Fibroblast of lung (primary cell): ENCODE data around the gene DDHD1. TPM values are rescaled to one million over a fixed set of nuclear protein-coding genes. Genes with fewer than 3 reads are reported as not detected.
"Not testable (repeated sequence)": the region's sequence is repeated elsewhere in the genome, so short reads cannot be mapped to it uniquely, and the experiment has no call there.

Experiments used
- DNase-seq, 2 donors: peaks; one replicate each; pipeline versions ENCODE4 v3.0.0 to v3.0.0-alpha.2; 2010; ENCODE audit warnings: low read depth in 2 of 2
- H2AFZ ChIP-seq: 2 replicates; pipeline ENCODE4 v1.5.1; 2012; ENCODE audit warnings: low read length, control low read depth, inconsistent platforms
- H3K27ac ChIP-seq: 2 replicates; pipeline ENCODE4 v1.5.1; 2011; ENCODE audit warnings: low read length, control low read depth; ENCODE audit not compliant: insufficient read depth
- H3K27me3 ChIP-seq: 2 replicates; pipeline ENCODE4 v1.5.1; 2011; ENCODE audit warnings: mild to moderate bottlenecking, low read length; ENCODE audit not compliant: control insufficient read depth, insufficient read depth
- H3K36me3 ChIP-seq: 2 replicates; pipeline ENCODE4 v1.5.1; 2011; ENCODE audit warnings: low read length; ENCODE audit not compliant: control insufficient read depth, insufficient read depth
- H3K4me1 ChIP-seq: 2 replicates; pipeline ENCODE4 v1.5.1; 2011; ENCODE audit warnings: low read length; ENCODE audit not compliant: control insufficient read depth, insufficient read depth; ENCODE audit errors: extremely low read depth
- H3K4me2 ChIP-seq: 2 replicates; pipeline ENCODE4 v1.5.1; 2011; ENCODE audit warnings: low read length, control low read depth; ENCODE audit not compliant: insufficient read depth; ENCODE audit errors: extremely low read depth
- H3K4me3 ChIP-seq, 4 experiments: fragments of 200-600 bp in 1 of 4; sonication (generic) in 1 of 4; replicated peaks in 1 of 4; 2 replicates each; pipeline ENCODE4 v1.5.1; 2011 to 2016; ENCODE audit warnings: low read length in 4 of 4, low read depth in 3 of 4, mild to moderate bottlenecking in 3 of 4, control low read depth in 2 of 4, inconsistent platforms in 1 of 4, mixed read lengths in 1 of 4; ENCODE audit not compliant: insufficient read depth in 1 of 4; ENCODE audit errors: control extremely low read depth in 1 of 4
- H3K79me2 ChIP-seq: 2 replicates; pipeline ENCODE4 v1.5.1; 2012; ENCODE audit warnings: mild to moderate bottlenecking, low read length, inconsistent platforms; ENCODE audit not compliant: control insufficient read depth, insufficient read depth
- H3K9ac ChIP-seq: 2 replicates; pipeline ENCODE4 v1.5.1; 2011; ENCODE audit warnings: mild to moderate bottlenecking, low read length, control low read depth; ENCODE audit not compliant: insufficient read depth
- H3K9me3 ChIP-seq: 2 replicates; pipeline ENCODE4 v1.5.1; 2012; ENCODE audit warnings: low read depth, low read length; ENCODE audit not compliant: control insufficient read depth, insufficient read depth
- H4K20me1 ChIP-seq: 2 replicates; pipeline ENCODE4 v1.5.1; 2011; ENCODE audit warnings: low read length; ENCODE audit not compliant: control insufficient read depth, insufficient read depth; ENCODE audit errors: extremely low read depth
- EZH2 ChIP-seq: IDR thresholded peaks from 2 replicates; pipeline ENCODE4 v1.5.1; 2012; ENCODE audit warnings: low read length, control low read depth, mild to moderate bottlenecking; ENCODE audit errors: missing control alignments
- polyA plus RNA-seq, 2 donors: library from polyadenylated mRNA; depleted of rRNA in 1 of 2; stranded (reverse) in 1 of 2; unstranded in 1 of 2; fragments of >200 nt; gene quantifications; 2 replicates each; pipeline ENCODE4 v1.2.1, GENCODE V29; 2011 to 2012; ENCODE audit warnings: missing spikeins in 1 of 2
- total RNA-seq: library from RNA; depleted of rRNA; stranded (reverse); fragments of >200 nt; gene quantifications from 2 replicates; pipeline ENCODE4 v1.2.1, GENCODE V29; 2014
- TF ChIP-seq, protein P1 (sequence below), 2 donors: IDR thresholded peaks in 1 of 2; conservative IDR thresholded peaks in 1 of 2; 1 replicate in 1 of 2; 2 replicates in 1 of 2; pipeline ENCODE4 v1.5.1; 2011 to 2012; ENCODE audit warnings: low read length in 2 of 2, control low read depth in 1 of 2, inconsistent platforms in 1 of 2, low read depth in 1 of 2, mild to moderate bottlenecking in 1 of 2

The DDHD1 gene
- total and polyA plus RNA-seq, 2 donors (not counting 1 experiment from before 2014, with no cell fraction given): 13.6 to 30.6 TPM

DNA sequence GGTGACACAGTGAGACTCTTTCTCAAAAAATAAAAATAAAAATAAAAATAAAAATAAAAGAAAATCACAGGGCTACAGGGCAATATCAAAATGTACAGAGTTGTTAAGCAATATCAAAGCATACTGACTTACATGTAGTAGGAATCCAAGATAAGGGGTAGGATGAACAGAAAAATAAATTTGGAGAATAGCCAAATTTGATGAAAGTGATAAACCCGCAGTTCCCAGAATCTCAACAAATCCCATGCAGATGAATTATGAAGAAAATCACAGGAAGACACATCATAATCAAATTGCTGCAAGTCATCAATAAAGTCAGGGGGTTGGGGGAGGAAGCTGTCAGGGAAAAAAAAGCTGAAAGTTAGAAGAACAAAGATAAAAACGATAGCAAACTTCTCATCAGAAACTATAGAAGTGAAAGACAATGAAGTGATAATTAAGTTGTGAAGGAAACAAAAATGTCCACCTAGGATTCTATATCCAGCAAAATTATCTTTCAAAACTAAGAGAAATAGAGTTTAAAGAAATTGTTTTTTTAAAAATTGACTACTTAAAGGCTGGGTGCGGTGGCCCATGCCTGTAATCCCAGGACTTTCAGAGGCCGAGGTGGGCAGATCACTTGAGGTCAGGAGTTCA is 15.4 kb downstream of the DDHD1 start:
- Histone ChIP-seq H3K9me3 (no peaks in the 10 kb centered on the region), H3K27ac (no peak overlapping the region), H3K79me2 (peaks cover 3% of the 10 kb centered on the region), H3K36me3 (no peaks in the 10 kb centered on the region), H3K27me3 (no peaks in the 10 kb centered on the region), H3K4me3 (no peak overlapping the region), H3K4me2 (no peak overlapping the region), H3K4me1 (no peaks in the 10 kb centered on the region), H2AFZ (no peak overlapping the region), H4K20me1 (no peaks in the 10 kb centered on the region), H3K9ac (no peak overlapping the region)
- TF ChIP-seq, protein P1, sequence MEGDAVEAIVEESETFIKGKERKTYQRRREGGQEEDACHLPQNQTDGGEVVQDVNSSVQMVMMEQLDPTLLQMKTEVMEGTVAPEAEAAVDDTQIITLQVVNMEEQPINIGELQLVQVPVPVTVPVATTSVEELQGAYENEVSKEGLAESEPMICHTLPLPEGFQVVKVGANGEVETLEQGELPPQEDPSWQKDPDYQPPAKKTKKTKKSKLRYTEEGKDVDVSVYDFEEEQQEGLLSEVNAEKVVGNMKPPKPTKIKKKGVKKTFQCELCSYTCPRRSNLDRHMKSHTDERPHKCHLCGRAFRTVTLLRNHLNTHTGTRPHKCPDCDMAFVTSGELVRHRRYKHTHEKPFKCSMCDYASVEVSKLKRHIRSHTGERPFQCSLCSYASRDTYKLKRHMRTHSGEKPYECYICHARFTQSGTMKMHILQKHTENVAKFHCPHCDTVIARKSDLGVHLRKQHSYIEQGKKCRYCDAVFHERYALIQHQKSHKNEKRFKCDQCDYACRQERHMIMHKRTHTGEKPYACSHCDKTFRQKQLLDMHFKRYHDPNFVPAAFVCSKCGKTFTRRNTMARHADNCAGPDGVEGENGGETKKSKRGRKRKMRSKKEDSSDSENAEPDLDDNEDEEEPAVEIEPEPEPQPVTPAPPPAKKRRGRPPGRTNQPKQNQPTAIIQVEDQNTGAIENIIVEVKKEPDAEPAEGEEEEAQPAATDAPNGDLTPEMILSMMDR (conservative IDR thresholded peaks at IDR 0.05 in 1 of 2, IDR thresholded peaks at IDR 0.05 in 1 of 2; ENCODE audit: low read depth in 1 of 2, low read length in 2 of 2): no peak
- TF ChIP-seq EZH2: no peak
- DNase-seq: no peak

DNA sequence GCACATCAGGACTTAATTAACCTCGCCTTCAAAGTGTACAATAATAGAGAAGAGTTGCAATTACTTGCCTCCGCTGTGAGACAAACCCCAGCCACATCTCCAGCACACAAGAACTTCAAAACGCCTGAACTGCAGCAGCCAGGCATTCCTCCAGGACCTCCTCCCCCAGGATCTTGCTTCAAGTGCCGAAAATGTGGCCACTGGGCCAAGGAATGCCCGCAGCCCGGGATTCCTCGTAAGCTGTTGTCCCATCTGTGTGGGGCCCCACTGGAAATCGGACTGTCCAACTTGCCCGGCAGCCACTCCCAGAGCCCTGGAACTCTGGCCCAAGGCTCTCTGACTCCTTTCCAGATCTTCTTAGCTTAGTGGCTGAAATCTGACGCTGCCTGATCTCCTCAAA is 22.6 kb downstream of the DDHD1 start:
- DNase-seq, H3K27me3 ChIP-seq, H3K4me3 ChIP-seq, H3K27ac ChIP-seq, H3K79me2 ChIP-seq, H3K36me3 ChIP-seq, H4K20me1 ChIP-seq, H2AFZ ChIP-seq, H3K9ac ChIP-seq, H3K4me2 ChIP-seq, H3K4me1 ChIP-seq, H3K9me3 ChIP-seq: not testable (repeated sequence)

DNA sequence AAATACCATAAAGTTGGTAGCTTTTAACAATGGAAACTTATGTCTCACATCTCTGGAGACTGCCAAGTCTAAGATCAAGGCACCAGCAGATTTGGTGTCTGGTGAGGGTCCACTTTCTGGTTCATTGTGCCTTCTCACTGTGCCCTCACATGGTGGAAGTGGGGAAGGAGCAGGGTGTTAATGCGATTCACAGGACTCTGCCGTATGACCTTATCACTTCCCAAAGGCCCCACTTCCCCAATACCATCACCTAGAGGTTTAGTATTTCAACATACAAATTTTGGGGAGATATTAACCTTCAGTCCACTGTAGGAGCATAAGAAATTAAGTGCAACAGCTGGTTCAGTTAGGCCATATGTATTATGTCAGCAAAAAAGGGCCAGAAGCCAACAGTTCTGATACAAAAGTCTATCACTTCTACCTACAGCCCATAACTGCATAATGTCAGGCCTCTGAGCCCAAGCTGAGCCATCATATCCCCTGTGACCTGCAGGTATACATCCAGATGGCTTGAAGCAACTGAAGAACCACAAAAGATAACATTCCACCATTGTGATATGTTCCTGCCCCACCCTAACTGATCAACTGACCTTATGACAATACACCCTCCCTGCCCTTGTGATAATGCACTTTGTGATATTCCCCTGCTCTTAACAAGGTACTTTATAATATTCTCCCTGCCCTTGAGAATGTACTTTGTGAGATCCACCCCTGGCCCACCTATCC is 24.7 kb downstream of the DDHD1 start:
- Histone ChIP-seq H3K79me2 (peaks cover 1% of the 10 kb centered on the region), H3K4me2 (no peak overlapping the region), H3K9me3 (no peaks in the 10 kb centered on the region), H3K36me3 (no peaks in the 10 kb centered on the region), H3K27me3 (no peaks in the 10 kb centered on the region), H4K20me1 (no peaks in the 10 kb centered on the region), H3K4me3 (no peak overlapping the region), H3K4me1 (no peaks in the 10 kb centered on the region), H3K27ac (no peak overlapping the region), H3K9ac (no peak overlapping the region), H2AFZ (no peak overlapping the region)
- TF ChIP-seq, protein P1 (conservative IDR thresholded peaks at IDR 0.05 in 1 of 2, IDR thresholded peaks at IDR 0.05 in 1 of 2; ENCODE audit: low read depth in 1 of 2, low read length in 2 of 2): no peak
- TF ChIP-seq EZH2: no peak
- no peak for DNase-seq
